NOMO-1 treated with dmso at 0.1 percent for 144 hours (cell line): ENCODE data around the gene MCF2L2.

Experiments used
- DNase-seq: peaks from one replicate; lab custom pipeline; 2025; ENCODE audit not compliant: unreplicated experiment; lab: John Stamatoyannopoulos, UW

The MCF2L2 gene

GRCh38 chr3:183300996-183301562 is 127.3 kb downstream of the MCF2L2 start:
- no peak for DNase-seq

- DNase-seq = no peak
Measured at GRCh38 chr3:183299976-183300375, 128.4 kb downstream of the MCF2L2 start.

- peak; percentile 55 for DNase-seq
Measured at GRCh38 chr3:183298701-183299153, 129.7 kb downstream of the MCF2L2 start.

GRCh38 chr3:183296944-183297343 is 131.5 kb downstream of the MCF2L2 start:
- DNase-seq = no peak

GRCh38 chr3:183295211-183295610 is 133.2 kb downstream of the MCF2L2 start:
- DNase-seq = peak; percentile 83

DNA sequence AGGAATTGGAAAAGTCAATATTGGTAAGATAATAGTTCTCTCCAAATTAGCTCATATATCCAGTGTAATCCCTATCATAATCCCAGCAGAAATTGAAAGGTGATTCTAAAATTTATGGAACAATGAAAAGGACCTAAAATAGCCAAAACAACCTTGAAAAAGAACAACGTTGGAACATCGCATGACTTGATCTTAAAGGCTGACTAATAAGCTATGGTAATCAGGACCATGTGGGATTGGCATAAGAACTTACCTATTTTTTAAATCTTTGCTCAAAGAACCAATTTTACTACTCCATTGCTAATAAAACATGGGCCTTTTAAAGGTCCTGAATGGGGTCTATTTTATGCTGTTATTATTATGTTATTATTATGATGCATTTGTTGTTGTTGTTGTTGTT is 134.5 kb downstream of the MCF2L2 start:
- DNase-seq = no peak

GRCh38 chr3:183291497-183292031 is 136.9 kb downstream of the MCF2L2 start:
- DNase-seq = no peak

DNA sequence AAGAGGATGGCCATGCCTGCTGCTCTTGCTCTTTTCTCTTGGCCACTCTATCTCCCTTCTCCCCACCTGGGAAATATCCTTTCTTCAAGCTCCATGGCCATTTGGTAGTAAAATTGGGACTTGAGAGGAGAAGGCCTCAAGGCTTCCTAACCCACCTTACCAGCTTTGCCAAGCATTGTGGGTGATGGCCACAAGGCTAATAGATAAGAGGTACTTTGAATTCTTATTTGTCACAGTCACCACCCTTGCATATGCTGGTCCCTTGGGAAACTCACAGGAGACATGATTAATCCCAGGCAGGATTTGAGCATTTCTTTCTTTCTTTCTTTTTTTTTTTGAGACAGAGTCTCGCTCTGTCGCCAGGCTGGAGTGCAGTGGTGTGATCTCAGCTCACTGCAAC is 138.2 kb downstream of the MCF2L2 start:
- DNase-seq = no peak

- no peak for DNase-seq
Measured at GRCh38 chr3:183288117-183288516, 140.3 kb downstream of the MCF2L2 start.

DNA sequence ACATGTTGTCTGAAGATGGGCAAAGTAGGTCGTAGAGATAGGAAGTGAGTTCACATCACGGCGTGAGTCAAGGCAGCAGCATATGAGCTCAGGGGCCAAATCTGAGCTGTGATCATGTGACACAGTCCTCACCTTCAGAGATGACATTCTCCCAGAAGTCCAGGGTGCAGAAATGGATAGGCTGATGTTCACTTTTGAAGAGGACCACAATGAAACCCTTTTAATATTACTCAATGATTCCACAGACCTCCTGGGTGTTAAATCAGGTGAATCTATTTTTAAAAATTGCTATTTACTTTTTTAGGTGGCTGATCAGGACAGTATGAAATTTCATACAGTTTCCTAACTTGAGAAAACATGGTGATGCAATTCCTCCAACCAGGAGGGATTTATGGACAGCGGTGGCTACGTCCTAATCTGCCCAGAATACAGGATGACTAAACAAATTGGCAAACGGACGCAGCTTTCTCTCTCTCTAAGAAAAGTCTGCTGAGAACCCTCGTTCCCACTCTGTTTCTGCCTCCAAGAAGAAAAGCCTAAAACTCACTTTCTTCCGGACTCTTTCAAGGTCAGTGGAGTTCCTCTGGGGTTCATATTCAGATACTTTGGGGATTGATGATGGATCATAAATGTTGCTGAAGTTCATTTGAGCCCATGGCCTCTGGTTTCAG is 141.0 kb downstream of the MCF2L2 start:
- no peak for DNase-seq

DNA sequence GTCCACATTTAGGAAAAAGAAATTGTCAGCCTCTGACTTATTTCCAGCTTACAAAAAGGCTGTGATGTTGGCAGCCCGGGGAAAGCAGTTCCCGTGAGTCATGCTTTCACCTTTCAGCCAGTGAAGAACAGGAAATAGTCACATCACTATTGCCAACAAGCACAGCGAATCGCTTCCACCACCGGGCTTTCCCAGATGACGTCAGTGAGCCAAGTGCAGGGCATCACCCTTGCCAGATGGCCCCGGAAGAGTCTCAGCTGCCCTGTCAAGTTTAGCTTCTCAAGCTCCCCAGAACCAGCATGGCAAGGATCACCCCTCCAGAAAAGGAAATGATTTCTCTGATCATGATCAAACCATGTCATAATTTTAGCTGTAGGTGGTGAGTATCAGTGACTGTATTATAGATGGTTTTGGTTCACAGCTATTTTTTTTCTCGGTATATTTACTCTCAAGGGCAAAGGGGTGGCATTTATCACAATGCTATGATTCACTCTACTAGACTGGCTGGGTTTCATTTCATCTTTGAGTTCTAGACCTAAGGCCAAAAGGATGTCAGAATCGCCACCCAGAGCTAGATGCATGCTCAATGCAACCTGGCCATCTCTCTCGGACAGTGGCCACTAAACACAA is 142.5 kb downstream of the MCF2L2 start:
- DNase-seq = peak; percentile 55

DNA sequence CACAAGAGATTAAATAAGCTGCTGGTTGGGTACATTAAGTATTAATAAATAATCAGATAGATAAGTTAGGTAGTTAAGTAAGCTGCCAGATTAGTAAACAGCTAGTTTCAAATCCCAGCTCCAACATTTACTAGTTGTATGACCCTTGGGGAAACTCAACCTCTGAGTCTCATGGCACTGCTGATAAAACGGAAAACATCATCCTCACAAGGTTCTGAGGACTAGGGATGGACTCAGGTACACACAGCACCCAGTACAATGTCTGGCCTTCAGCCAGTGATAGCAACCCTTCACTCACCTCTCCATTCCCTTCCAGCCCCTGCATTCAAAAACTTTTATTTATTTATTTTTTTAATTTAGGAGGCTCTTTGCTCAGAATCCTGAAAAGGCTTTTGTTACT is 143.1 kb downstream of the MCF2L2 start:
- no peak for DNase-seq

- no peak for DNase-seq
Measured at GRCh38 chr3:183284570-183284969, 143.8 kb downstream of the MCF2L2 start.

GRCh38 chr3:183283886-183284285 is 144.5 kb downstream of the MCF2L2 start:
- no peak for DNase-seq

DNA sequence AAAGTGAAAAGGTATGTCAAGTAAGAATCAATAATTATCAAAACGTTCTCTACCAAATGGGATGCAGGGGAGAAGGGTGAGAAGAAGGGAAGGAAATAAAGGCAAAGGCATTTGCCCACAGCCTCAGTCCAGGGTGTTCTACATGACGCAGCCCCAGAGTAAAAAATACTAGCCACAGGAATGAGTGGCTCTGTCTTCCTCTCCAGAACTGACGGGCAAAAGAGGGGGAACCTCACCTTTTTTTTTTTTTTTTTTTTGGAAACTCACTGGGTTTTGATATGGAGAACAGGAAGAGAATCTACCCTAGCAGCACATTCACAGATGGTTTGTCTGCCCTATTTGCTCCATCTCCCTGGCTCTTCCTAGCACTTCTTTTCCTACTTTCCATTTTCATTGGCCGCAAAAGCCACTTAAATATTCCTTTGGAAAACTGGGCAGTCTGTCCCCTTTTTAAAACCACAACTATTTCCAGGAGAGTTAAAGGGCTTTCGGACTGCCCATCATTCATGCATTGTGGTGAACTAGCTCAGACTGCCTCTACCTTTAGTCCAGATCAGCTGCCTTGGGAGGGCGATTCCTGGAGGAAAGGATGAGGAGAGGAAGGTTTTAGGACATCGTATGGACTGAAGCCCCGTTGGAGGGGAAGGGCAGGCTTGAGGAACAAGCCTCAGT is 147.2 kb downstream of the MCF2L2 start:
- DNase-seq = no peak

DNA sequence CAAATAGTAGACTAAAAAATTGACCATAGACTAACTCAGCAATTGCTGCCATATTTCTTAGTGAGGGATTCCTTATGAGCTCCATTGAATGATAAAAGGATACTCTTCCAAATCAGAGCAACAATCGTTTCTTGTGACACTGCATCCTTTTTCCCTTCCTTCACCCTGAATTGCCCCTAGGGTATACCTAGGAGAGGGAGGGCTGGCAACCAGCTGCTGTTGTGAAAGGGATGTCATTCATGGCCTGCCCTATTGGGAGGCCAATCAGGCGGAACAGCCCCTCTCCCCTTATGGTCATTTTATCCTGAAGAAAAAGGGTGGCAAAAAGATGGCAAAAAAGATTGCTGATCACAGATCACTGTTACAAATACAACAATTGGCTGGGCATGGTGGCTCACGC is 149.0 kb downstream of the MCF2L2 start:
- no peak for DNase-seq

DNA sequence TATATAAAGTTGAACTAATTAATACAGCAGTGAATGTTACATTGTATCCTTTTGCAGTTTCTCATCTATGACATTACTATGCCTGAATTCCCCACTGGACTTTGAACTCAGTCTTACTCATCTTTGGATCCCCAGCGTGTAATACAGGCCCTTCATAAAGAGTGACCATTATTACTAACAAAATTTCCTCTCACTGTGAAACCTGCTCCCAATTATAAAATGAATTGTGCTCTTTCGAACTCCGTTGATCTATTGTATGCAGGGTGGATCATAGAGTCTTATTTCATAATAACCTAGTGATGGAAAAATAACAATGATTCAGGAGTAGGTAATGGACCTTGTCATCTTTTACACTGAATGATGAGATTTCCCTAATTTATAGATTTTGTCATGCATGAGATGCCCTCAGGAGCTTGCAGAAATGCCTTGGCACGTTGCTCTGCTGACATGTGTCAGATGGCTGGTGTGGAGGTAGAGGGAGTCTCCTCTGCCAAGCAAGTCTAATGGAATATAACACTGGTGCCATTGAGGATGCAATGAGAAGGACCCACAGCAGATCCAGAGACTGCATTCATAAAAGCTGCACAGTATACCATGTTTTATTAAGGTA is 149.8 kb downstream of the MCF2L2 start:
- no peak for DNase-seq

DNA sequence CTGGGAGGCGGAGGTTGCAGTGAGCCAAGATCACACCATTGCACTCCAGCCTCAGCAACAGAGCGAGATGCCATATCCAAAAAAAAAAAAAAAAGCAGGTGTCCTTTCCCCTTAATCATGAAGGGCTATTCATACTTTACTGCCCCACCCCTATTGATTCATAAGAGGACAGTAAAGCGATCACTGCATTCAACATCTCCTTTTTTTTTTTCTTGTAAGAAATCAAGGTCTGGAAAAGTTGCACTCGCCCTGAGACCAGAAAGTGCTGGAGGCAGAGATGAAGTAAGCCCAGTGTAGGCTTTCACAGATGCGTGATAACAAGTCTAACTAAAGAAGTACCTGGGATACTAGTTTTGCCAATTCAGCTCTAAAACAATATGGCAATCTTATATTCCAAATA is 151.2 kb downstream of the MCF2L2 start:
- DNase-seq = no peak

GRCh38 chr3:183275937-183276336 is 152.5 kb downstream of the MCF2L2 start:
- DNase-seq = no peak

DNA sequence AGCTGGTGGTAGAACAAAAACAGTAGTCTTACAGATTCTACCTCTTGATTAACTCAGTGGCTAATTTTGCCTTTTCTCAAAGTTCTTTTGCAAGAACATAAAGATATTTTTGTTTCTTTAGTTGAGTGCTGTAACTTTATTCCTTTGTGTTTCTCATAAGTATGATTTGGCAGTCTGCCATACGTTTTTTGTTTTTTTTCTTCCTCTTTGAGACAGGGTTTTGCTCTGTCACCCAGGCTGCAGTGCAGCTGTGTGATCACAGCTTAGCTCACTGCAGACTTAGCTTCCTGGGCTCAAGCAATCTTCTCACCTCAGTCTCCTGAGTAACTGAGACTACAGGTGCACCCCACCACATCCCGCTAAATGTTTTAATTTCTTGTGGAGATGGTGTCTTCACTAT is 153.0 kb downstream of the MCF2L2 start:
- no peak for DNase-seq

DNA sequence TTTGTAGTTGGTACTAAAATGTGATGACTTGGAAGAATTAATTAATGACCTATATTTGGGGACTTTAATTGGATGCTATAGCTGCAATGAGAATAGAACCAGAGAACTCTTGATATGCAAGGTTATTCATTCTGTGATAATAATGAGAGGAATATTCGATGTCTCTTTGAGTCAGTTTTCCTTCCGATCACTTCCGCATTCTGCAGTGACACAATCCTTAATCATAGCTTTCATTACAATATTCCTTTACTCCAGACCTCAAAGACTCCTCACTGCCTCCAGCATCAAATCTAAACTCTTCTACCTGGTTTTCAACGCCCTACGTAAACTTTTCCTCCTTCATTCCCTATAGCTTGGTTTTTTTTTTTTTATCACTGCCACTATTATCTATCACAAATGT is 153.8 kb downstream of the MCF2L2 start:
- no peak for DNase-seq
